ENCODE measurements around the gene SLC37A1. TPM values are rescaled to one million over a fixed set of nuclear protein-coding genes. Genes with fewer than 3 reads are reported as not detected.
A peak's percentile ranks its signal among the peaks of the same experiment; 100 is the strongest.

Gene SLC37A1
- total and polyA plus RNA-seq, 2 of the 13 experiments (the other 11 are each of a cell fraction or from before 2014, with no cell fraction given): 0.22 to 0.40 TPM

- TF ChIP-seq HOXA5 (CRISPR knock-in tag; IDR thresholded peaks at IDR 0.05) (peak; percentile 69; the same call in 1 of the 2 replicates), UBTF (CRISPR knock-in tag; IDR thresholded peaks at IDR 0.05) (0 out of 2 replicates have a peak, but pooled peaks have one; percentile 14), ZNF282 (IDR thresholded peaks at IDR 0.05; ENCODE audit: partially characterized antibody) (no peak), SRY (CRISPR knock-in tag; IDR thresholded peaks at IDR 0.05) (0 out of 2 replicates have a peak, but pooled peaks have one; percentile 32), ZNF572 (CRISPR knock-in tag; IDR thresholded peaks at IDR 0.05) (0 out of 2 replicates have a peak, but pooled peaks have one; percentile 70), HES4 (CRISPR knock-in tag; IDR thresholded peaks at IDR 0.05; ENCODE audit: borderline replicate concordance) (no peak), ZNF768 (CRISPR knock-in tag; IDR thresholded peaks at IDR 0.05) (0 out of 2 replicates have a peak, but pooled peaks have one; percentile 37), ZFX (CRISPR knock-in tag; IDR thresholded peaks at IDR 0.05; ENCODE audit: low read depth) (0 out of 2 replicates have a peak, but pooled peaks have one; percentile 0), ZNF362 (CRISPR knock-in tag; IDR thresholded peaks at IDR 0.05; ENCODE audit: borderline replicate concordance) (no peak), GABPB1 (CRISPR knock-in tag; IDR thresholded peaks at IDR 0.05) (peak; percentile 30; the same call in 1 of the 2 replicates), TBX2 (CRISPR knock-in tag; IDR thresholded peaks at IDR 0.05; ENCODE audit: borderline replicate concordance) (0 out of 2 replicates have a peak, but pooled peaks have one; percentile 20), YY1 (IDR thresholded peaks at IDR 0.05; ENCODE audit: insufficient read depth, insufficient replicate concordance, low read depth, low read length) (peak; percentile 12), MED1 (CRISPR knock-in tag; IDR thresholded peaks at IDR 0.05) (no peak)
- TF ChIP-seq, protein P1, sequence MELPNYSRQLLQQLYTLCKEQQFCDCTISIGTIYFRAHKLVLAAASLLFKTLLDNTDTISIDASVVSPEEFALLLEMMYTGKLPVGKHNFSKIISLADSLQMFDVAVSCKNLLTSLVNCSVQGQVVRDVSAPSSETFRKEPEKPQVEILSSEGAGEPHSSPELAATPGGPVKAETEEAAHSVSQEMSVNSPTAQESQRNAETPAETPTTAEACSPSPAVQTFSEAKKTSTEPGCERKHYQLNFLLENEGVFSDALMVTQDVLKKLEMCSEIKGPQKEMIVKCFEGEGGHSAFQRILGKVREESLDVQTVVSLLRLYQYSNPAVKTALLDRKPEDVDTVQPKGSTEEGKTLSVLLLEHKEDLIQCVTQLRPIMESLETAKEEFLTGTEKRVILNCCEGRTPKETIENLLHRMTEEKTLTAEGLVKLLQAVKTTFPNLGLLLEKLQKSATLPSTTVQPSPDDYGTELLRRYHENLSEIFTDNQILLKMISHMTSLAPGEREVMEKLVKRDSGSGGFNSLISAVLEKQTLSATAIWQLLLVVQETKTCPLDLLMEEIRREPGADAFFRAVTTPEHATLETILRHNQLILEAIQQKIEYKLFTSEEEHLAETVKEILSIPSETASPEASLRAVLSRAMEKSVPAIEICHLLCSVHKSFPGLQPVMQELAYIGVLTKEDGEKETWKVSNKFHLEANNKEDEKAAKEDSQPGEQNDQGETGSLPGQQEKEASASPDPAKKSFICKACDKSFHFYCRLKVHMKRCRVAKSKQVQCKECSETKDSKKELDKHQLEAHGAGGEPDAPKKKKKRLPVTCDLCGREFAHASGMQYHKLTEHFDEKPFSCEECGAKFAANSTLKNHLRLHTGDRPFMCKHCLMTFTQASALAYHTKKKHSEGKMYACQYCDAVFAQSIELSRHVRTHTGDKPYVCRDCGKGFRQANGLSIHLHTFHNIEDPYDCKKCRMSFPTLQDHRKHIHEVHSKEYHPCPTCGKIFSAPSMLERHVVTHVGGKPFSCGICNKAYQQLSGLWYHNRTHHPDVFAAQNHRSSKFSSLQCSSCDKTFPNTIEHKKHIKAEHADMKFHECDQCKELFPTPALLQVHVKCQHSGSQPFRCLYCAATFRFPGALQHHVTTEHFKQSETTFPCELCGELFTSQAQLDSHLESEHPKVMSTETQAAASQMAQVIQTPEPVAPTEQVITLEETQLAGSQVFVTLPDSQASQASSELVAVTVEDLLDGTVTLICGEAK (IDR thresholded peaks at IDR 0.05): no peak
- TF ChIP-seq, protein P1 (CRISPR knock-in tag; IDR thresholded peaks at IDR 0.05): 0 out of 2 replicates have a peak, but pooled peaks have one; percentile 62
These were observed 79.6 kb downstream of the SLC37A1 start (continued) for GRCh38 chr21:42593007-42593814.

All from HepG2 (cell line).